GM19328 (cell line): Measurements from ENCODE around the gene ENTPD5.
A peak's percentile ranks its signal among the peaks of the same experiment; 100 is the strongest.

Source experiments
- ATAC-seq: cut with Tn5 transposase; IDR thresholded peaks from one replicate; pipeline ENCODE4 v1.9.1; 2021; ENCODE audit warnings: mild to moderate bottlenecking, moderate library complexity; ENCODE audit not compliant: unreplicated experiment

Gene ENTPD5, protein sequence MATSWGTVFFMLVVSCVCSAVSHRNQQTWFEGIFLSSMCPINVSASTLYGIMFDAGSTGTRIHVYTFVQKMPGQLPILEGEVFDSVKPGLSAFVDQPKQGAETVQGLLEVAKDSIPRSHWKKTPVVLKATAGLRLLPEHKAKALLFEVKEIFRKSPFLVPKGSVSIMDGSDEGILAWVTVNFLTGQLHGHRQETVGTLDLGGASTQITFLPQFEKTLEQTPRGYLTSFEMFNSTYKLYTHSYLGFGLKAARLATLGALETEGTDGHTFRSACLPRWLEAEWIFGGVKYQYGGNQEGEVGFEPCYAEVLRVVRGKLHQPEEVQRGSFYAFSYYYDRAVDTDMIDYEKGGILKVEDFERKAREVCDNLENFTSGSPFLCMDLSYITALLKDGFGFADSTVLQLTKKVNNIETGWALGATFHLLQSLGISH

DNA sequence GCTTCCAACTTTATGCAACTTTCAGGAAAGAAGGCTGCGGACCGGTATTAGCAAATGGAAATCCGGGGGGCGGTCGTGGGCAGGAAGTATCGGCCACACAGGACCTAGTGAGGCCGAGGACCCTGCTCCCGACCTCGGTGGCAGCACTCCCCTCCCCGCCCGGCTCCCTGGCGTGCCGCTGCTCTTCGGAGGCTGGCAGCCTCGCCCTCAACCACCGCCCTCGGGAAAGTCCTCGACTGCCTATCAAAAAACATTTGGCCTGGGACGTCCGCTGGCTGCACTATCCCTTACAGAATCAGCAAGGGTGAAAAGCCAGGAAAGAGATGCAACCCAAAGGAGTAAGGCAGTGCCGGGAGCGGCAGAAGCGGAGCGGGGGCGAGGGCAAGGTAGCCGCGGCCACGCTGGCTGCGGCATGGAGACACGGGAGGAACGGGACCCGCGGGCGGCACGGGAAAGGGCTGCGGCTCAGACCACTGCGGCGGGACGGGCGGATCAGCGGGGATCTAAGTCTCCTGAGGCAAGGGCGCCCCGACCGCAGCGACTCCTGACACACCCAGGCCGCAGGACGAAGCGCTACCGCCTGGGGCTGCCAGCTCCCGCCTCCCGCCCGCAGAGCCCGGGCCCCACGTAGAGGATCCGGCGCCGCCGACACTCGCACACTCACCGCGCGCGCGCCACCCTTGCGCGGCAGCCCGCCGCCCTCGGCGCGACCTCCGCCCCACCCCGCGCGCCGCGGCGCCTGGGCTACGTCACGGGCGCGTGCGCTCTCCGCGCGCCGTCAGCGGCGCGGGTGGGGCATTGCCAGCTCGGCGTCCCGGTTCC lies at the start of gene ENTPD5, which contains the start of gene BBOF1:
Gene ENTPD5 (minus strand): TSS at position 703 of the 822 bp plus-strand sequence. CDS start 31,186 bp downstream, outside the sequence.
Gene BBOF1 (plus strand): TSS at position 764 of the 822 bp plus-strand sequence. CDS start 130 bp downstream, outside the sequence.
- peak; percentile 85 for ATAC-seq

DNA sequence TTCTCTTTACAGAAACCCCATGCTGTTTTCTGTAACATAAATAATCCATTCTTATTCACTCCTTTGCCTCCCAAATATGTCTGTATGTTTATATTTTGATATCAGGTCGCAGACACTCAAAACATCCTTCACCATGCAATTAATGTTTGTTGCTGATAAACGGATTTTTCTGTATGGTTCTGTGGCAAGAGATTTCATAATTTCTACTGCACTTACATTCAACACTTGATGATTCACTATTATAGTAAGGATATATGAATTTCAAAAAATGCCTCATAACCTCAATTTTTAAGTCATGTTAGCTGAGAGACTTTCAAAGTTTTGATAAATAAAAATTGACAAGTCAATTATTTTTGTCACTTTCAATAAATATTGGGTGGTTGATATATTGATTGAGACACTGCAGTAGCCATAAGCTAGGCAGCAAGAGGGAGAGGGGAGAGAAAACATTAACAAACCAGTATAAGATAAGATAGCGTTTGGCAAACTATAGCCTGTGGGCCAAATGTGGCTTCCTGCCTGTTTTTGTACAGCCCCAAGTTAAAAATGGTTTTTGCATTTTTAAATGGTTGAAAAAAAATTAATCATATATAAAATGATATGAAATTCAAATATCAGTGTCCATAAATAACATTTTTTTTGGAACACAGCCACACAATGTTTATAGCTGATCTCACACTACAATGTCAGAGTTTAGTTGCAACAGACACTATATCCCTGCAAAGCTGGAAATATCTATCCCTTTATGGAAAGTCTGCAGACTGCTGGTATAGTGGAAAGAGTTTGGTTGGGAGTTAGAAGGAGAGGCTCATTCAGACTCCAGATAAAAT lies 46.9 kb upstream of the ENTPD5 start:
- no peak for ATAC-seq

DNA sequence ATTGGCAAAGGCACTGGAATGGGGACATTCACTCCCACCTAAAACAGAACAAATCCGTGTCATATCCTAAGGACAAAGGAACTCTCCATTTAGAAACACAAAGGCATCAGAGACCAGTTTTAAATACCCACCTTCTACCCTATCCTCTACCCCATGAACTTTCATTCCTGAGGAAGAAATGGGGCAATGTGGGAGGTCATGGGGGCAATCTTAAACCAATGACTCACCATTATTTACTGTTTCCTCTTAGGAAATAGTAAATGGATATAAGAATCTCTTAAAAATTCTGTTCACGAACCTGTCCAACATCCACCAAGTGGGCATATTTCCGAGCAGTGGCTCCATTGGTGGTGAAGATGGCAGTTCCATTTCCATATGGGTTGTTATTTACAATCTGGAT lies 45.8 kb upstream of the ENTPD5 start:
- no peak for ATAC-seq

DNA sequence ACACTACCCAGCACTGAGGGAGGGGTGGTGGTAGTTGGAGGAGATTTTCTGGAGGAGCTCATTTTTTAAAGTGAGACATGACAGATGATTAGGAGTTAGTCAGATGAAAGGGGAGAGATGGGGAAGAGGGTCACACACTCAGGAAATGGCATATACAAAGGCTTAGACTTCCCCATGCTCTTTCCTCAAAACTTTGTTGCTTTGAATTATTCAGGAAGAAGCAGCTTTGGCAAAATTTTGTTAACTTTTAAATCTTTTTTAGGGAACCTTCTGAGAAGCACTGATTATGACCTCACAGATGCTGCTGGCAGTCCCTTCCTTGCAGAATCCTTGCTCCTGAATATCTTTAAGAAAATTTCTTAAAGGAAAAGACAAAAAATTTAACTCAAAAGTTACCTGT lies 45.3 kb upstream of the ENTPD5 start:
- no peak for ATAC-seq

DNA sequence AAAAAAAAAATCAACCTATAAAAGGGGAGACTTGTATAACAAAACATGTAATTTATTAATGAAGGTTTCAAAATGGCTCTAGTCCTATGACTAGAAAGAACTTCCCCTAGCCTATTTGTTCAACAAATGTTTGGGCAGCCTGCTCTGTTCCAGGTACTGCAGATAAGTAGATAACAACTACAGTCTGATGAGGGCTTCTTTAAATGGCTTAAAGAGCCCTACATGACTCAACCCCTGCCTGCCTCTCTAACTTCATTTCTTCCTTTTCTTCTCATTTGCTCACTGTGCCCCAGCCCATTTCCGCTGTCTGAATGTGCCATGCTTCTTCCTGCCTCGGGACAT lies 43.7 kb upstream of the ENTPD5 start:
- no peak for ATAC-seq

DNA sequence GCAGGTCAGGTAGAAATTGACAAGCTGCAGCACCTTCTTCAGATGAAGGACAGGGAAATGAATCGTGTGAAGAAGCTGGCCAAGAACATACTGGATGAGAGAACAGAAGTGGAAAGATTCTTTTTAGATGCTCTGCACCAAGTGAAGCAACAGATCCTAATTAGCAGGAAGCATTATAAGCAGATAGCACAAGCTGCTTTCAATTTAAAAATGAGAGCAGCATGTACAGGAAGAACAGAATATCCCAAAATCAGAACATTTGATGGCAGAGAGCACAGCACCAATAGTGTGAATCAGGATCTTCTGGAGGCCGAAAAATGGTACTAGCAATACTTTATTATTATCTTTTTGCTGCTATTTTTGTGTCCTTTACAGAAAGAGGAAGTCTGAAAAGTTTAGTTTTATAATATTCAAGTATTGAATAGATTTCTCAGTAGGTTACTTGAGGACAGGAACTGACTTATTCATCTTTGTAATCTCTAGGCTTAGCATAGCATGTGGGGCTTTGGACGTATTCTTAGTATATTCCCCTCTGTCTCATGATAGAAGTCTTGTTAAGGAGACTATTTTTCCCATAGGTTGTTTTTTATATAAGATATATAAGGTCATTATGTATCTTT lies 30.9 kb upstream of the ENTPD5 start:
- no peak for ATAC-seq

DNA sequence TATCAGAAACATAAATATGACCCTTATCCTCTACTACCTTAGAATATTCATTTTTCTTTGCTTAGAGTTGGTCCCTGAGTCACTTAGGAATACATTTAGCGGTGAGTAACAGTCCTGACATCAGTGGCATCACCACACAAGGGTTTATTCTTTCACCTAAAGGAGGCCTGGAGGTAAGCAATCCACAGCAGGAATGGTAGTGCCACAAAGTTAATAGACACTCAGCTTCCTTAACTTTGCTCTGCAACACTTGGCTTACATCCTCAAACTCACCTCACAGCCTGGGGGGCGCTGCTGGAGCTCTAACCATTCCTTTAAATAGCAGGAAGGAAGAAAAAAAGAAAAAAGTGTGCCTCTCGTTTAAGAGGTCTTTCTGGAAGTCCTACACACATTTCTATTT lies 29.2 kb upstream of the ENTPD5 start:
- no peak for ATAC-seq

DNA sequence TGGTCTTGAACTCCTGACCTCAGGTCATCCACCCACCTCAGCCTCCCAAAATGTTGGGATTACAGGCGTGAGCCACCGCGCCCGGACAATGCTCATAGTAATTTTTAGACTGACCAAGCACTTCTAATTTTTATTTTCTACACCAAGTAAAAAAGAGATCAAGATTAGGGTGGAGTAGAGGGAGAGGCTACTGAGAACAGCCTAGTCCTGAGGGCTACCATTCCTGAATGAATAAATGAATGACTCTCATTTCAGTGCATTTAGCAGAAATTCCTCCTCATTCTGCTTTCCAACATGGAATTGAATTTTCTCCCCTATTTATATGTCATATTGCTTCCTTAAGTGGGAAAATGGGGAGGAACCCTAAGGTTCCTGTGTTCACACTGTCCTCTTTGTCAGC lies 26.4 kb upstream of the ENTPD5 start:
- ATAC-seq, result no peak

DNA sequence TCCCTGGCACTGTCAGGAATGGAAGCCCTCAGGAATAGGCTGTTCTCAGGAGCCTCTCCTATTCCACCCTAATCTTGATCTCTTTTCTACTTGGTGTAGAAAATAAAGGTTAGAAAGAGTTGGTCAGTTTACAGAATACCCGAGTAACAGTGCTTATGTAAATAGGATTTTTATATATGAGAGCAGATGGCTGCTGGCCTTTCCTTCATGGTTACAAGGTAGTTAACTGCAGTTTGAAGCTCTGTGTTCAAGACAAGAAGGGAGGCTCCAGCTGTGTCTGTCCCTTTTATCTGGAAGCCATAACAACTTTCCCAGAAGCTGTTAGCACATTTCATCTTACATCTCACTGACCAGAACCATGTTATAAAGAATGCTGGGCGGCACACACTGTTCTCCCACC lies 23.2 kb upstream of the ENTPD5 start:
- no peak for ATAC-seq

DNA sequence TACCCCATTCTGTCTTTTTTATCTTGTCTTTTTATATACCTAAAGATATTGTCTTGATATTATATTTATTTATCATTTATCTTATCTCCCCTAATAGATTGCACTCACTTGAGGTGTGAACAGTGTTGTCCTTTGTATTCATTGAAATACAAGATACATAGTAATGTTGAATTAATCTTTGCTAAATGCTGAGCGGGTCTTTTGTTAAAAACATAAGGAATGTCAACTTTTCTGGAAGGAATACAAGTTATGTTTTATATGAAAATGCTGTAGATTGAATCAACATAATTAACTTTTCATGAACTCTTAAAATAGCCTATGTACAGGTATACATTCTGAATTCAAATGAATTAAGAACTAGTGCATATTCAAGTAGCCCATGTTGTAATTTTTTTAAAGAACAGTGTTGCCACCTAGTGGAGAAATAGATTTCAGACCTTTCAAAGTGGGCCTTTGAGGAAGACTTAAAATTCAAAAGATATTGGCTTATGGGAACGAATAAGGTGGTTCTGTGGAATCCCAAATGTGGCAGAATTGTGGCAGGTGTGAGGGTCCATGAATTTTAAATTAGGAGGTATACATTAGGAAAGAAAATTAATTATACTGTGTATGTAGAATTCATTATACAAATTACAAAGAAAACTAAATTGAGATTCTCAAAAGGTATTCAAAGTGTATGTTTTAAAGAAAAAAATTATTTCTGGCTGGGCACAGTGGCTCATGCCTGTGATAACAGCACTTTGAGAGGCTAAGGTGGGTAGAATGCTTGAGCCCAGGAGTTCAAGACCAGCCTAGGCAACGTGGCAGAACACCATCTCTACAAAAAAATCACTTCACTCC lies 19.2 kb upstream of the ENTPD5 start:
- no peak for ATAC-seq

DNA sequence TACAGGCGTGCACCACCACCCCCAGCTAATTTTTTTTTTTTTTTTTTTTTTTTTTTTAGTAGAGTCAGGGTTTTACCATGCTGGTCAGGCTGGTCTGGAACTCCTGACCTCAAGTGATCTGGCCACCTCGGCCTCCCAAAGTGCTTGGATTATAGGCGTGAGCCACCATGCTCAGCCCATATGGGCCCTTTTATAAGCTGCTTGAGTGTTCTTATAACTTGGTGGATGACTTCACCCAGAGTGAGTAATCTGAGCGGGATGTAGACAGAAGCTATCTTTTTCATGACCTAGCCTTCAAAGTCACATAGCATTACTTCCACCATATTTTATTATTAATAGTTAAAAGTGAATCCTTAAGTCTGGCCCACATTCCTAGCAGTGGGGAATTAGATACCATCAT lies 16.5 kb upstream of the ENTPD5 start:
- no peak for ATAC-seq

DNA sequence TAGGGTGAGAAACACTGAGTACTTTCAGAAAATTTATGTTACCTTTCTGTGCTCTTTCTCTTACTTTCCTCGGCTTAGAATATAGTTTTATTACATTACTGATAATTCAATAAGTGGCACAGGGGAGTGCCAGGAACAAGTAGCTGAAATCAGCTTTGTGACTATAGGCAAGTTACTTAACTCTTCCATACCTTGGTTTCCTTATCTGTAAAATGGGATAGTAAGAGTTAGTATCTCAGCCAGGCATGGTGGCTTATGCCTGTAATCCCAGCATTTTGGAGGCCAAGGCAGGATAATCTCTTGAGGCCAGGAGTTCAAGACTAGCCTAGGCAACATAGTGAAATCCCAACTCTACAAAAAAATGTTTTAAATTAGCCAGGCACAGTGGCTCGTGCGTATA lies 15.5 kb upstream of the ENTPD5 start:
- no peak for ATAC-seq

DNA sequence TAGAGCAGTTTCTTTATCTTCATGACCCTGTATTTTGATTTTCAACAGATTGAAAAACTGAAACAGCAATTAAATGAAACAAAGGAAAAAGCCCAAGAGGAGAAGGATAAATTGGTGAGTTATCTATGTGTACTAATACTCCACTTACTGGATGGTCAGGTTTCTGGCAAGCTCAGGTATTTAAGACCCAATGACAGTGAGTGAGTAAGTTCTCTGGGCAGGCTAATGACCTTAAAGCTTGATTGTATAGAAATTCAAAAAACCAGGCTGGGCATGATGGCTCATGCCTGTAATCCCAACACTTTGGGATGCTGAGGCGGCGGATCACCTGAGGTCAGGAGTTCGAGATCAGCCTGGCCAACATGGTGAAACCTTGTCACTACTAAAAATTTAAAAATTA lies 10.0 kb upstream of the ENTPD5 start:
- no peak for ATAC-seq

DNA sequence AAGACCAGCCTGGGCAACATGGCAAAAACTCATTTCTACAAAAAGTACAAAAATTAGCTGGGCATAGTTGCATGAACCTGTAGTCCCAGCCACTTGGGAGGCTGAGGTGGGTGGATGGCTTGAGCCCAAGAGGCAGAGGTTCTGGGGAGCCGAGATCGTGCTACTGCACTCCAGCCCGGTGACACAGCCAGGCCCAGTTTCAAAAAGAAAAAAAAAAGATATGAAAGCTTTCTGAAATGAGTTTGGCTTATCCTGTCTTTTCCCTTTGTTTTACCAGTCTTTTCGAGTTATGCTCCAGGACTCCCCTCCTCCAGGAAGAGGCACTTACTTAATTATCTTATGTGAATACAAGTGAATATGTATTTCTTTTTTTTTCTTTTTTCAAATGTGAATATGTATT lies 3.3 kb upstream of the ENTPD5 start:
- ATAC-seq, result no peak

DNA sequence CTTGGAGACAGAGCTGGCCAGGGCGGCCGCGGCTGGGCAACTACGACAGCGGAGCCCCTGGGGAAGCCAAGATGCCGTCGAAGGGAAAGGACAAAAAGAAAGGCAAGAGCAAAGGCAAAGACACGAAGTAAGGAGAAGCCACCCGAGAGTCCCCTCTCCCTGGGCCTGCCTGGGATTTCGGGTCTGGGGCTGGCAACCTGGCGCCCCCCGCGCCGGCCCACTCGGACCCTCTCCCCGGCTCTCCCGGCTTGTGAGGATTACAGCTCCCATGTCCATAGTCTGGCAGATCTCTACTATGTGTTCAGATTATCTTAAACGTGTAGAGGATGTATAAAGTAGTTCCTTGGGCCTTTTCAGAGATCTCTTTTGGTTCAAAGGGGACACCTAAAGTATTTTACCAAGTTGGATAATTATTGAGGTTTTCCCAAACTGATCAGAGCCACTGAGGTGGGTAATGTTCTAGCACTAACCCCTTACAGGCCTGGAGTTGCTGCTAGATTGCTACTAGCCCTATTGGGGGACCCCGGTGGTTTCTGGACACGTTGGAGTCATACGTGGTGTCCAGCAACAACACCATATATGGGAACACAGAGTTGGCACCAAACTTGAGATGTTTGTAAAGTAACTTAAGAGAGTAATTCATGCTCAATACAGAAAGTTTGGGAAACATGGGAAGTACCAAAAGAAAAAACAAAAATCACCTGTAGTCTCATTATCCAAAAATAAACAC lies 485 bp upstream of the ENTPD5 start:
- ATAC-seq, result no peak

DNA sequence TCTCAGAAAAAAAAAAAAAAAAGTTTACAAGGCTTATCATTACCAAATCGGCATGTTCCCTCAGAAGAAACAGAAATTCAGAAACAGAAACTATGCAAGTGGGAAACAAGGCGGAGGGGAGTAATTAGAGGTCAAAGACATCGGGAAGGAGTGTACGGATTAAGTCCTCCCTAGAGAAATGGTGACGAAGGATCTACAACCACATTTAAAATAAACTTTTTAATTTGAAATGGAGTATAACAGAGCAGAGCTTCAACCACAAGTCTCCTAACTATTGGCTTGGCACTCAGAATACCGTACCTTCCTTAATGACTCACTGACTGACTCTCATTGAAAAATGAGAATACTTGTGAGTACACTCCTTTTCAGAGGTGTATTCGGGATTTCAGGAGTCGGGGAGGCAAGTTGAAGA lies 908 bp downstream of the ENTPD5 start:
- ATAC-seq, result no peak

DNA sequence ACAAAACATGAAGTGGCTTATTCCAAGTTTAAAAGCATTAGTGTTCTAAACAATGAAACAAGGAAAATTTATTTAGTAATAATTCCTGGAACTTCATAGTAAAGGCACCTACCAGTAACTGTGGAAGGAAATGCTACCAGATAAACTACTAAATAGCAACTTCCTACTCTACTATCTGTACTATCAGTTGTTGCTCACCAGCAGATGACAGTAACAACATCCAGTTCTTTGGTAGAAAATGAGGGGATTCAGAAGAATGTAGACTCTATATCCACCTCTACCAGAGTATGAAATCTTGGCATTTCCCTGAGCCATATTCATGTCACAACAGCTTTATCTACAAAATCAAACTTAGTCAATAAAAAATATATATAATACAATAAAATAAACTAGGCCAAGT lies 3.1 kb downstream of the ENTPD5 start:
- no peak for ATAC-seq

DNA sequence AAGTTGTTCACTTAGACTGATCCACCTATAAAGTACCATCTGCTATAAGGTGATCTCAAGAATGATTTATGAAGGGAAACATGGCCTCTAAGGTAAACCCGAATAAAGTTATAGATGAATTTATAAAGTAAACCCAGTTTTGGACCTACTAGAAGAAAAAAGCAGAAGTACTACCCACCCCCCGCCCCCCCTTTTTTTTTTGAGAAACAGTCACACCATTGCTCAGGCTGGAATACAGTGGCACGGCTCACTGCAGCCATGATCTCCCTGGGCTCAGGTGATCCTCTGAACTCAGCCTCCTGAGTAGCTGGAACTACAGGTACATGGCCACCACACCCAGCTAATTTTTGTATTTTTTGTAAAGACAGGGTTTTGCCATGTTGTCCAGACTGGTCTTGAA lies 3.9 kb downstream of the ENTPD5 start:
- no peak for ATAC-seq

DNA sequence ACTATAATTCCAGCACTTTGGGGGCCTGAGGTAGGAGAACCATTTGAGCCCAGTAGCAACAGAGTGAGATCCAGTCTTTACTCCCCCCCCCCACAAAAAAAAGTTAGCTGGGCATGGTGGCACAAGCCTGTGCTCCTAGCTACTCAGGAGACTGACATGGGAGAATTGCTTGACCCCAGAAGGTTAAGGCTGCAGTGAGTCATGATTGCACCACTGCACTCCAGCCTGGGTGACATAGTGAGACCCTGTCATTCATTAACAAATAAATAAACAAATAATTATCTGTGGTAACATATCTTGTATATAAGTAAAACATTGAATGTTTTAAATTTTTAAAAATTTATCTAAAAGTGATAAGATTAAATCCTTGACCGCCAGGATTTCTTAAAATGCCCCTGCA lies 4.8 kb downstream of the ENTPD5 start:
- ATAC-seq, result no peak
